Muscle of leg (tissue), 11 donors: ENCODE measurements around the gene NLRC5. TPM values are rescaled to one million over a fixed set of nuclear protein-coding genes. Genes with fewer than 3 reads are reported as not detected.
"Not testable (repeated sequence)": the region's sequence is repeated elsewhere in the genome, so short reads cannot be mapped to it uniquely, and the experiment has no call there.

Experiments
- DNase-seq: peaks from one replicate; pipeline ENCODE4 v3.0.0; 2013
- H3K27ac ChIP-seq: one replicate; pipeline ENCODE4 v1.5.1; 2013; ENCODE audit warnings: mild to moderate bottlenecking, low read length, control low read depth
- H3K27me3 ChIP-seq: one replicate; pipeline ENCODE4 v1.6.1; 2013; ENCODE audit warnings: low read length; ENCODE audit not compliant: control insufficient read depth, insufficient read depth
- H3K36me3 ChIP-seq: one replicate; pipeline ENCODE4 v1.6.1; 2013; ENCODE audit warnings: low read length; ENCODE audit not compliant: control insufficient read depth, insufficient read depth
- H3K4me1 ChIP-seq: one replicate; pipeline ENCODE4 v1.6.1; 2013; ENCODE audit warnings: low read length; ENCODE audit not compliant: control insufficient read depth, insufficient read depth
- H3K4me3 ChIP-seq: one replicate; pipeline ENCODE4 v1.5.1; 2013; ENCODE audit warnings: low read length, control low read depth
- H3K9me3 ChIP-seq: replicated peaks from 2 replicates; pipeline ENCODE4 v1.6.1; 2013; ENCODE audit warnings: low read depth, low read length; ENCODE audit not compliant: control insufficient read depth
- WGBS: methylation state at CpG from one replicate; pipeline ENCODE4 v1.1.5; 2013; ENCODE audit warnings: missing lambda C conversion rate; ENCODE audit not compliant: insufficient coverage; 5-methylcytosine and 5-hydroxymethylcytosine counted together
- polyA plus RNA-seq, 8 donors: library from polyadenylated mRNA; unstranded; fragments of 120-200 nt; gene quantifications; one replicate each; pipeline versions ENCODE4 v1.2.1 to v1.2.3, GENCODE V29; 2013; ENCODE audit warnings: inconsistent platforms in 1 of 8, low replicate concordance in 1 of 8; ENCODE audit not compliant: insufficient read length in 8 of 8, insufficient read depth in 1 of 8
- total RNA-seq: library from RNA; stranded (reverse); fragments of 120-200 nt; gene quantifications from one replicate; pipeline ENCODE4 v1.2.4, GENCODE V29; 2013

NLRC5 gene
- total and polyA plus RNA-seq, 9 donors = 3.2 to 5.3 (median 4.2) TPM

DNA sequence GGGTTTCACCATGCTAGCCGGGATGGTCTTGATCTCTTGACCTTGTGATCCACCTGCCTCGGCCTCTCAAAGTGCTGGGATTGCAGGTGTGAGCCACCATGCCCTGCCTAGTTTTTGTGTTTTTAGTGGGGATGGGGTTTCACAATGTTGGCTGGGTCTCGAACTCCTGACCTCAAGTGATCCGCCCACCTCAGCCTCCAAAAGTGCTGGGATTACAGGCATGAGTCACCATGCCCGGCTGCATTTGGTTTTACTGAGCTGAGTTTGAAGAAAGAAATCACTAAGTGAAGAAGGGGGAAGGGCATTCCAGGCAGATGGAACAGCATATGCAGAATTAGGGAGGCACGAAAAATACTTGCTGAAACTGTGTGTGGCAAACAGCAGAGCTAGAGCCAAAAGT, 110.6 kb downstream of the NLRC5 start:
- not testable (repeated sequence) for H3K36me3 ChIP-seq
- 70% methylated on average over 3 of the region's 6 CpGs for WGBS

DNA sequence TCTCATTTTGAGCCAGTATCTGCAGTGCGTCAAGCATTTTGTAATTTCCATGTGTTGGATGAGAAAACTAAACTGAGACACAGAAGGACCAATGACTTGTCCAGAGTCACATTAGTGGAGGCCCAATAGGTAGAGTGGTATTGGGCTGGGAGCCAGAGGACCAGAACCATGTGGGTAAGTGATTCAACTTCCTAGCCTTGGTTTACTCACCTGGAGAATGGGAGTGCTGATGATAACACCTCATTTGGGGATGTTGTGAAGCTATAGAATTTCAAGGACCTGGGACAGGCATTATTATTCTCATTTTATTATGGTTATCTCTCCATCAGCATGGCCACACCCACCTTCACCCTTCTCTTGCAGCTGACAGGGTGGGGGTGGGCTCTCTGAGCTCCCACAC, 111.1 kb downstream of the NLRC5 start:
- H3K4me1 ChIP-seq = no peaks in the 10 kb centered on the region
- no peaks in the 10 kb centered on the region for H3K27me3 ChIP-seq
- DNase-seq = no peak
- H3K9me3 ChIP-seq = no peaks in the 10 kb centered on the region
- WGBS = 100% methylated on average over 1 of the region's 1 CpG
- no peaks in the 10 kb centered on the region for H3K36me3 ChIP-seq
- H3K27ac ChIP-seq = no peak overlapping the region
- H3K4me3 ChIP-seq = no peak overlapping the region

More for the DNA sequence above, 110.6 kb downstream of the NLRC5 start:
- not testable (repeated sequence) for H3K27me3 ChIP-seq, H3K9me3 ChIP-seq, DNase-seq, H3K4me1 ChIP-seq, H3K4me3 ChIP-seq, H3K27ac ChIP-seq

DNA sequence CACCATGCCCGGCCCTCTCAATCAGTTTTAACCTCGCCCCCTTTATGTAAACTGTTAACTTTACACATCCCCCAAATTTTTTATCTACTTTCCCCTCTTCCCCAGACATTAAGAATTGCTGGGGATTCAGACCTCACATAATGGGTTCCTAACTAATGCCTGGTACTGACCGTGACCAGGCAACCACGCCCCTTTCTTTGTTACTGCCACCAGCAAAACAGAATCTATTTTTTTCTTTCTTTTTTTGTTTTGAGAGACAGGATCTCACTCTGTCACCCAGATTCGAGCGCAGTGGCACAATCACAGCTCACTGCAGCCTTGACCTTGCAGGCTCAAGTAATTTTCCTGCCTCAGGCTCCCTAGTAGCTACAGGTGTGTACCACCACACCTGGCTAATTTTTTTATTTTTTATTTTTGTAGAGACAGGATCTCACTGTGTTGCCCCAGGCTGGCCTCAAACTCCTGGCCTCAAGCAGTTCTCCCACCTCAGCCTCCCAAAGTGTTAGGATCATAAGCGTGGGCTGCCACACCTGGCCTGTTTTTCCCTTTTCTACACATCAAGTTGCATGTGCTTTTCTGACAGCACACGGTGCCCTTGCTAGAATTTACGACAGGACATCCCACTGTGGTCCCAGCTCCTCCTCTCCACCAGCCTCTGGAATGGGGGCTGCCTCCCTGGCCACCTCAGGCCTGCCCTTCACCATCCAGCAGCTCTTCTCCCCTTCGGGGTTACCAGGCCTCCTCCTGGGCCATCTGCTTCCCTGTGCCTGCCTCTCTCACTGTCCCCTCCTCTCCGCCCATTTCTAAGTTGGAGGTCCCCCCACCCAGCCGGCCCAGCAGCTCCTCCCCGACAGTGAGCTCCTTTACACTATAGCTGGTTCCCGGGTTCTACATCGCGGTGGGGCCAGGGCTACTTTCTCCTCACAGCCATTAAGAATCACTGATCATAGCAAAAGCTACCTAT, 113.8 kb downstream of the NLRC5 start:
- Histone ChIP-seq H3K27me3 (no peaks in the 10 kb centered on the region), H3K27ac (no peak overlapping the region), H3K4me3 (no peak overlapping the region), H3K9me3 (no peaks in the 10 kb centered on the region), H3K36me3 (no peaks in the 10 kb centered on the region), H3K4me1 (peaks cover 2% of the 10 kb centered on the region)
- WGBS = 56% methylated on average over 14 of the region's 16 CpGs
- DNase-seq = no peak

DNA sequence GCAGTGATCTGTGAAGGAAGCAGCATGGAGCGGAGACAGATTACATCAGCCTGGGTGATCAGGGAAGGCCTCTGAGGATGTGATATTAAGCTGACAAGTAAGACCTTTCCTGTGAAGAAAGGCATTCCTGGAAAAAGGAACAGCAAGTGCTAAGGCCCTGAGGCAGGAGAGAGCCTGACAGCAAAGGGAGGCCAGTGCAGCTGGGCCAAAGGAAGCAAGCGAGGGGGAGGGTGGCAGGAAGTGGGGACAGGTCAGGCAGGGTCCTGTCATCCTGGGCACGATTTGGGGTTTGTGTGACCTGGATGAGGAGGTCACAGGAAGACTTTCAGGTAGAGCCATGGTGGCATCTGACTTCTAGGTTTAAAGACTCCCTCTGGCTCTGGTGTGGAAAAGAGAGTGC, 115.3 kb downstream of the NLRC5 start:
- Histone ChIP-seq H3K27me3 (no peaks in the 10 kb centered on the region), H3K36me3 (no peaks in the 10 kb centered on the region), H3K9me3 (no peaks in the 10 kb centered on the region), H3K4me1 (peaks cover 2% of the 10 kb centered on the region), H3K27ac (no peak overlapping the region), H3K4me3 (no peak overlapping the region)
- 68% methylated on average over 3 of the region's 3 CpGs for WGBS
- no peak for DNase-seq

DNA sequence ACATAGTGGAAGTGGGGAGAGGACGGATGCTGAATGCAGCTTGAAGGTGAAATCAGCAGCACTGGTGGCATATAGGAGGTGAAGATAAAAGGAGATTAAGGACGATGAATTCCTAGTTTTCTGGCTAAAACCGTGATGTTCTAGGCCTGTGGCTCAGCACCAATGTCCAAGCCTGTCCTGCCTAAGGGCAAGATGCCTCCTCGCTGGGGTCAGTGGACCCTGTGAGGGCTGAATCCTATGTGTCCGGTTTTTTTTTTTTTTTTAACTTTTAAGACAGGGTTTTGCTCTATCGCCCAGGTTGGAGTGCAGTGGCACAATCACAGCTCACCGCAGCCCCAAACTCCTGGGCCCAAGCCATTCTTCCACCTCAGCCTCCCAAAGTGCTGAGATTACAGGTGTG, 115.8 kb downstream of the NLRC5 start:
- H3K4me1 ChIP-seq = peaks cover 2% of the 10 kb centered on the region
- H3K36me3 ChIP-seq = no peaks in the 10 kb centered on the region
- H3K27me3 ChIP-seq = no peaks in the 10 kb centered on the region
- no peaks in the 10 kb centered on the region for H3K9me3 ChIP-seq
- no peak for DNase-seq
- 83% methylated on average over 5 of the region's 7 CpGs for WGBS
- H3K4me3 ChIP-seq = no peak overlapping the region
- no peak overlapping the region for H3K27ac ChIP-seq

DNA sequence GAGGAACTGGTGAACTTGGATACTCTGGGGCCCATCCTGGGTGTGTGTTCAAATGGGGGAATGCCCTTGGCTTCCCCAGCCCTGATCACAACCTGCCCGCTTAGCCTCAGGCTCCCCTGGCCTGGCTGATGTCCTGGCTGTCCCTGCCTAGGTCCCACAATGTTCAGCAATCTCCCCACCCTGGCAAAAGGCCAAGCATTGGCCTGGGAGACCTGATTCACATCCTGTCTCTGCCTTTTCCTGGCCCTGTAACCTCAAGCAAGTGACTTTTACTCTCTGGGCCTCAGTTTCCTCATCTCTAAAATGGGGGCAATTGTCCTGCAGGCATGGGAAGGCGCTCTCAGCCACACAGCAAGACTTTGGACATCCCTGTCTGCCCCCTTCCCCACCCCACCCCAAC, 117.4 kb downstream of the NLRC5 start:
- no peaks in the 10 kb centered on the region for H3K27me3 ChIP-seq
- H3K9me3 ChIP-seq = no peaks in the 10 kb centered on the region
- WGBS = 94% methylated on average over 2 of the region's 2 CpGs
- no peak overlapping the region for H3K4me3 ChIP-seq
- DNase-seq = no peak
- no peak overlapping the region for H3K27ac ChIP-seq
- no peaks in the 10 kb centered on the region for H3K36me3 ChIP-seq
- peaks cover 2% of the 10 kb centered on the region for H3K4me1 ChIP-seq

DNA sequence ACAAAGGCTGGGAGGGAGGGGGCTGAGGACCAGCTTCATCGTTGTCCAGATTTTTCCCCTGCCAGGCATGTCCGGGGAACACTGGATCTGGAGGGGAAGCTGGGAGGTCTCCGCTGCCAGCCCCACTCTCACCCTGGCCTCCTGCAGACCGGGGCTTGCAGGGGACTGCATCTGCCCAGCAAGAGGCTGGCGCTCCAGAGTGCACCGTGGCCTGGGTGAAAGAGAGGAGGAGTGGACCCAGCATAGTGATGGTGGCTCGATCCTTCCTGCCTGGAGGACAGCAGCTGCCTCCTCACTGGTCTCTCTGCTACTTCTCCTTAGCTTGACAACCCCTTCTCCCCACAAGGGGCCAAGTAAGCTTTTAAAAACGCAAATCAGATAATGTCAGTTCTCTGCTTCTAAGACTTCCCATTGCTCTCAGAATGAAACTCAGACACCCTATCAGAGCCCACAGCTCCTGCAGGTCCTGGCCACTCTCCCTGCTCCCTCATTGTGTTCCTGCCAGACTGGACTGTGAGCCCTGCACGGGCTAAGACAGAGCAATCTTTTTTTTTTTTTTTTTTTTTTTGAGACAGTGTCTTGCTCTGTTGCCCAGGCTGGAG, 118.1 kb downstream of the NLRC5 start:
- H3K36me3 ChIP-seq = no peaks in the 10 kb centered on the region
- 64% methylated on average over 6 of the region's 9 CpGs for WGBS
- no peaks in the 10 kb centered on the region for H3K27me3 ChIP-seq
- no peak overlapping the region for H3K4me3 ChIP-seq
- DNase-seq = no peak
- H3K9me3 ChIP-seq = no peaks in the 10 kb centered on the region
- peaks cover 4% of the 10 kb centered on the region for H3K4me1 ChIP-seq
- H3K27ac ChIP-seq = no peak overlapping the region

DNA sequence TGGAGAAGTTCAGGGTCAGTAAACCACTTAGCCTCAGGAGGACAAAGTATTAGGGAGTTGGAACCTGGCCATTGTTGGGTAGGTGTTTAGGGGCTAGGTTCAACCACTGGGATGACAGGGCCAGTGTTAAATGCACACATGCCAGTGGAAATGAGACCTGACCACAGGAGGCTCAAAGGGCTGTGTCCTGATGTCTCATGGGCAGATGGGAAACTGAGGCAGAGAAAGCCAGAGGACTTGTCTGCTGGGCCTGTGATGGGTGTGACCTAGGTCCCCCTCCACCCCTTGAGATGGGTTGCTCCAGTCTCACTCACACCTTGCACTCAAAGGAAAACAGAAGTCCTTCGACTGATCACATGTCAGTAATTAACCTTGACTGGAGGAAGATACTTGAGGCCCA, 119.1 kb downstream of the NLRC5 start:
- Histone ChIP-seq H3K27me3 (no peaks in the 10 kb centered on the region), H3K27ac (no peak overlapping the region), H3K4me1 (peaks cover 9% of the 10 kb centered on the region), H3K9me3 (no peaks in the 10 kb centered on the region), H3K36me3 (peaks cover 3% of the 10 kb centered on the region), H3K4me3 (no peak overlapping the region)
- DNase-seq = no peak
- 80% methylated on average over 1 of the region's 1 CpG for WGBS

DNA sequence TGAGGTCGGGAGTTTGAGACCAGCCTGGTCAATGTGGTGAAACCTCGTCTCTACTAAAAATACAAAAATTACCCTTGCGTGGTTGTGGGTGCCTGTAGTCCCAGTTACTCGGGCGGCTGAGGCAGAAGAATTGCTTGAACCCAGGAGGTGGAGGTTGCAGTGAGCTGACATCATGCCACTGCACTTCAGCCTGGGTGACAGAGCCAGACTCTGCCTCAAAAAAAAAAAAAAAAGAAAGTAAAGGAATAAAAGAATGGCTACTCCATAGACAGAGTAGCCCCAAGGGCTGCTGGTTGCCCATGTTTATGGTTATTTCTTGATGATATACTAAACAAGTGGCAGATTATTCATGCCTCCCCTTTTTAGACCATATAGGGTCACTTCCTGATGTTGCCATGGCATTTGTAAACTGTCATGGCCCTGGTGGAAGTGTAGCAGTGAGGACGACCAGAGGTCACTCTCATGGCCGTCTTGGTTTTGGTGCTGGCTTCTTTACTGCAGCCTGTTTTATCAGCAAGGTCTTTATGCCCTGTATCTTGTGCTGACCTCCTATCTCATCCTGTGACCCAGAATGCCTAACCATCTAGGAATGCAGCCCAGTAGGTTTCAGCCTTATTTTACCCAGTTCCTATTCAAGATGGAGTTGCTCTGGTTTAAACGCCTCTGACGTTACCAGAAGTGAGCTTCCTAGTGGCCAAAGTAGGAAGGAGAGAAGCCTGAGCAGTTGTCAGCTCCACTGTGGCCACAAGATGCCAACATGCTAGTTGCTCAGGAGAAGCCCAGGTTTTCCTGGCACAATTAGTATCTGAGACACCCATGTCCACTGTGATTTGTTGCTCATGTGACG, 120.1 kb downstream of the NLRC5 start:
- not testable (repeated sequence) for H3K4me1 ChIP-seq, H3K27ac ChIP-seq, H3K9me3 ChIP-seq, DNase-seq, H3K27me3 ChIP-seq, H3K4me3 ChIP-seq
- 65% methylated on average over 6 of the region's 10 CpGs for WGBS
- H3K36me3 ChIP-seq = peaks cover 12% of the 10 kb centered on the region

DNA sequence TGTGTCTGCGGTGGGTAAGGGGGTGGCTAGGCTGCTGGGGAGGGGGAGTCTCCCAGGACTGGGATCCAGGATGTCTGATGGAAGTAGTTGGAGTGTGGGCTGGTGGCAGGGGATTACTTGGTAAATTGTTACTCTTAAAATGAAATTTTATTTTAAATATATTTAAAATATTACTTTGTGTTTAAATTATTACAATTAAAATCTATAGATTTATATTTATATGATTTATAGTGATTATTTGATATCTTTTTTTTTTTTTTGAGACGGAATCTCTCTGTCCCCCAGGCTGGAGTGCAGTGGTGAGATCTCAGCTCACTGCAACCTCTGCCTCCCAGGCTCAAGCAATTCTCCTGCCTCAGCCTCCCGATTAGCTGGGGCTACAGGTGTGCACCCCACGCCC, 121.6 kb downstream of the NLRC5 start:
- peaks cover 20% of the 10 kb centered on the region for H3K4me1 ChIP-seq
- 60% methylated on average over 1 of the region's 4 CpGs for WGBS
- no peaks in the 10 kb centered on the region for H3K9me3 ChIP-seq

More for the DNA sequence above, 121.6 kb downstream of the NLRC5 start:
- no peak overlapping the region for H3K27ac ChIP-seq
- no peak for DNase-seq
- no peak overlapping the region for H3K4me3 ChIP-seq
- peaks cover 12% of the 10 kb centered on the region for H3K36me3 ChIP-seq
- no peaks in the 10 kb centered on the region for H3K27me3 ChIP-seq
